Trophoblast cell (in vitro differentiated cells and primary cell): ENCODE measurements around the gene CALML3.
A peak's percentile ranks its signal among the peaks of the same experiment; 100 is the strongest.

Experiments
- DNase-seq, 2 donors: peaks; one replicate each; pipeline ENCODE4 v3.0.0-alpha.2; 2016
- H2AFZ ChIP-seq: 2 replicates; pipeline ENCODE4 v1.6.1; 2013; ENCODE audit warnings: low read length, moderate library complexity, mild to moderate bottlenecking; ENCODE audit not compliant: insufficient read depth, poor library complexity
- H2AK5ac ChIP-seq: 2 replicates; pipeline ENCODE4 v1.6.1; 2013; ENCODE audit warnings: mild to moderate bottlenecking, low read length
- H2BK120ac ChIP-seq: 2 replicates; pipeline ENCODE4 v1.6.1; 2013; ENCODE audit warnings: low read length, mild to moderate bottlenecking, moderate library complexity; ENCODE audit not compliant: insufficient read depth, poor library complexity
- H2BK12ac ChIP-seq: 2 replicates; pipeline ENCODE4 v1.6.1; 2013; ENCODE audit warnings: mild to moderate bottlenecking, low read length, moderate library complexity
- H2BK5ac ChIP-seq: 2 replicates; pipeline ENCODE4 v1.6.1; 2013; ENCODE audit warnings: low read length, low read depth, moderate library complexity, mild to moderate bottlenecking; ENCODE audit not compliant: poor library complexity
- H3K14ac ChIP-seq: 2 replicates; pipeline ENCODE4 v1.6.1; 2013; ENCODE audit warnings: mild to moderate bottlenecking, low read length
- H3K18ac ChIP-seq: 2 replicates; pipeline ENCODE4 v1.6.1; 2013; ENCODE audit warnings: mild to moderate bottlenecking, low read length
- H3K23ac ChIP-seq: 2 replicates; pipeline ENCODE4 v1.6.1; 2013; ENCODE audit warnings: low read length
- H3K27ac ChIP-seq: 2 replicates; pipeline ENCODE4 v1.5.1; 2013; ENCODE audit warnings: low read depth, mild to moderate bottlenecking, inconsistent platforms, low read length, moderate library complexity
- H3K27me3 ChIP-seq: 2 replicates; pipeline ENCODE4 v1.6.1; 2013; ENCODE audit warnings: inconsistent platforms, mild to moderate bottlenecking, low read length, moderate library complexity; ENCODE audit not compliant: insufficient read depth
- H3K36me3 ChIP-seq, 2 experiments: 1 replicate in 1 of 2; 2 replicates in 1 of 2; pipeline ENCODE4 v1.6.1; 2013; ENCODE audit warnings: low read length in 2 of 2, mild to moderate bottlenecking in 2 of 2, moderate library complexity in 1 of 2; ENCODE audit not compliant: insufficient read depth in 2 of 2, control insufficient read depth in 1 of 2
- H3K4ac ChIP-seq: 2 replicates; pipeline ENCODE4 v1.6.1; 2013; ENCODE audit warnings: low read depth, mild to moderate bottlenecking, low read length, moderate library complexity
- H3K4me1 ChIP-seq, 2 experiments: 1 replicate in 1 of 2; 2 replicates in 1 of 2; pipeline ENCODE4 v1.6.1; 2013; ENCODE audit warnings: low read length in 2 of 2, mild to moderate bottlenecking in 2 of 2, moderate library complexity in 1 of 2; ENCODE audit not compliant: insufficient read depth in 2 of 2, control insufficient read depth in 1 of 2
- H3K4me2 ChIP-seq: 2 replicates; pipeline ENCODE4 v1.6.1; 2013; ENCODE audit warnings: inconsistent platforms, mild to moderate bottlenecking, low read length, moderate library complexity
- H3K4me3 ChIP-seq: 2 replicates; pipeline ENCODE4 v1.5.1; 2013; ENCODE audit warnings: mild to moderate bottlenecking, low read depth, low read length, inconsistent platforms
- H3K79me1 ChIP-seq: one replicate; pipeline ENCODE4 v1.6.1; 2013; ENCODE audit warnings: low read length
- H3K79me2 ChIP-seq: 2 replicates; pipeline ENCODE4 v1.6.1; 2013; ENCODE audit warnings: low read length, mild to moderate bottlenecking; ENCODE audit not compliant: control insufficient read depth, insufficient read depth, poor library complexity
- H3K9ac ChIP-seq: 2 replicates; pipeline ENCODE4 v1.6.1; 2013; ENCODE audit warnings: mild to moderate bottlenecking, low read length
- H3K9me3 ChIP-seq: 2 replicates; pipeline ENCODE4 v1.6.1; 2013; ENCODE audit warnings: low read depth, mild to moderate bottlenecking, control low read depth, inconsistent platforms, low read length; ENCODE audit not compliant: insufficient read depth
- H4K12ac ChIP-seq: 2 replicates; pipeline ENCODE4 v1.6.1; 2013; ENCODE audit warnings: low read depth, mild to moderate bottlenecking, low read length, moderate library complexity
- H4K8ac ChIP-seq: 2 replicates; pipeline ENCODE4 v1.6.1; 2013; ENCODE audit warnings: low read depth, mild to moderate bottlenecking, low read length, moderate library complexity
- H4K91ac ChIP-seq: one replicate; pipeline ENCODE4 v1.6.1; 2013; ENCODE audit warnings: low read depth, mild to moderate bottlenecking, low read length, moderate library complexity
- WGBS: extraction: QIAGEN DNeasy Blood & Tissue Kit; methylation state at CpG from one replicate; pipeline ENCODE4 v1.1.7; 2013; ENCODE audit warnings: missing lambda C conversion rate; ENCODE audit not compliant: insufficient read length, insufficient coverage; ENCODE audit errors: extremely low coverage; 5-methylcytosine and 5-hydroxymethylcytosine counted together

Gene CALML3

GRCh38 chr10:5510281-5511072 is 14.3 kb upstream of the CALML3 start:
- H3K36me3 ChIP-seq = no peaks in the 10 kb centered on the region
- no CpG with 5 or more reads among the region's 16 CpGs for WGBS
- no peak overlapping the region for H3K23ac ChIP-seq

GRCh38 chr10:5511231-5511884 is 13.4 kb upstream of the CALML3 start:
- H4K12ac ChIP-seq = no peak overlapping the region
- no peak overlapping the region for H3K4me2 ChIP-seq
- H3K23ac ChIP-seq = no peak overlapping the region
- no peaks in the 10 kb centered on the region for H3K9me3 ChIP-seq
- peaks cover 2% of the 10 kb centered on the region for H3K79me2 ChIP-seq
- H3K27me3 ChIP-seq = no peaks in the 10 kb centered on the region
- peak overlapping the region; percentile 53 for H4K91ac ChIP-seq
- H3K4ac ChIP-seq = no peak overlapping the region
- no peak overlapping the region for H3K18ac ChIP-seq
- H2BK12ac ChIP-seq = no peak overlapping the region
- DNase-seq = no peak
- H2BK5ac ChIP-seq = no peak overlapping the region
- H3K4me1 ChIP-seq = peaks cover 7 to 21% of the 10 kb centered on the region in 2 experiments
- WGBS = no CpG with 5 or more reads among the region's 32 CpGs
- H4K8ac ChIP-seq = no peak overlapping the region
- no peak overlapping the region for H3K27ac ChIP-seq
- no peak overlapping the region for H2BK120ac ChIP-seq
- peaks cover 11% of the 10 kb centered on the region for H3K79me1 ChIP-seq
- no peaks in the 10 kb centered on the region for H3K36me3 ChIP-seq
- H3K4me3 ChIP-seq = no peak overlapping the region
- H3K14ac ChIP-seq = no peak overlapping the region
- H3K9ac ChIP-seq = no peak overlapping the region
- no peak overlapping the region for H2AFZ ChIP-seq
- H2AK5ac ChIP-seq = peak overlapping the region; percentile 50

More at GRCh38 chr10:5510281-5511072, 14.3 kb upstream of the CALML3 start:
- H2AFZ ChIP-seq = no peak overlapping the region
- H3K4me2 ChIP-seq = no peak overlapping the region
- DNase-seq = no peak
- H3K14ac ChIP-seq = no peak overlapping the region
- no peak overlapping the region for H3K9ac ChIP-seq
- H3K27me3 ChIP-seq = no peaks in the 10 kb centered on the region
- no peak overlapping the region for H2BK120ac ChIP-seq
- H3K18ac ChIP-seq = no peak overlapping the region
- no peak overlapping the region for H2BK5ac ChIP-seq
- H3K4me3 ChIP-seq = no peak overlapping the region
- no peak overlapping the region for H4K12ac ChIP-seq
- H2BK12ac ChIP-seq = no peak overlapping the region
- H4K8ac ChIP-seq = no peak overlapping the region
- H3K79me1 ChIP-seq = peaks cover 11% of the 10 kb centered on the region
- H3K79me2 ChIP-seq = peaks cover 2% of the 10 kb centered on the region
- H3K9me3 ChIP-seq = no peaks in the 10 kb centered on the region
- H4K91ac ChIP-seq = no peak overlapping the region
- no peak overlapping the region for H3K4ac ChIP-seq
- no peak overlapping the region for H3K27ac ChIP-seq
- H2AK5ac ChIP-seq = no peak overlapping the region
- peaks cover 7 to 21% of the 10 kb centered on the region in 2 experiments for H3K4me1 ChIP-seq

GRCh38 chr10:5511885-5512280 is 12.9 kb upstream of the CALML3 start:
- Histone ChIP-seq H3K79me2 (peaks cover 2% of the 10 kb centered on the region), H3K79me1 (peaks cover 10% of the 10 kb centered on the region), H3K14ac (no peak overlapping the region), H3K4me2 (no peak overlapping the region), H4K91ac (peak overlapping the region; percentile 40), H2AK5ac (no peak overlapping the region), H3K4me1 (peaks cover 7 to 21% of the 10 kb centered on the region in 2 experiments), H4K8ac (no peak overlapping the region), H2AFZ (no peak overlapping the region), H3K4ac (no peak overlapping the region), H4K12ac (no peak overlapping the region), H3K27me3 (no peaks in the 10 kb centered on the region), H3K36me3 (no peaks in the 10 kb centered on the region), H3K4me3 (no peak overlapping the region), H3K18ac (no peak overlapping the region), H3K9ac (no peak overlapping the region), H3K9me3 (no peaks in the 10 kb centered on the region), H3K27ac (no peak overlapping the region), H3K23ac (no peak overlapping the region), H2BK120ac (no peak overlapping the region), H2BK5ac (no peak overlapping the region), H2BK12ac (no peak overlapping the region)
- DNase-seq = no peak
- no CpG with 5 or more reads among the region's 17 CpGs for WGBS

DNA sequence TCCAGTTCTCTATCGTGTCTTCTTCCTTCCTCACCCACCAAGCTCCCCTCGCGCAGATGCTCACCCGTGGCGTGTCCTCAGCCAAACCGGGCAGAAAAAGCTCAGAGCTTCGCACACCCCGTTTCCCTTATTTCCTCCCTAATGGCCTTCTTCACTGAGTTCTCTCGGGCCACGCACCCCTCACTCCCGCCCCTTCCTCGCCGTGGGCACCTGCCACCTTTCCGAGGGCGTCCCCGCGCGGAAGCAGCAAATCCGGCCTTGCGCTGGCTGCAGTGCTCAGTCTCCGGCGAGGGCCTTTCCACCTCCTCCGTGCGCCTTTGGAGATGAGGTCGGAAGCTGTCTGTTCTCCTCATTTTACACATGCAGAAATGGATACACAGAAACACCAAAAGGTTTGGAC is 12.4 kb upstream of the CALML3 start:
- no peak overlapping the region for H2AK5ac ChIP-seq
- no peak for DNase-seq
- peak overlapping the region; percentile 9 for H2BK12ac ChIP-seq
- no peak overlapping the region for H3K4me2 ChIP-seq
- peaks cover 2% of the 10 kb centered on the region for H3K79me2 ChIP-seq
- H3K4ac ChIP-seq = no peak overlapping the region
- H3K36me3 ChIP-seq = no peaks in the 10 kb centered on the region
- H3K18ac ChIP-seq = no peak overlapping the region
- no peak overlapping the region for H3K27ac ChIP-seq
- H3K4me1 ChIP-seq = peaks cover 7 to 21% of the 10 kb centered on the region in 2 experiments
- peaks cover 9% of the 10 kb centered on the region for H3K79me1 ChIP-seq
- H3K9ac ChIP-seq = no peak overlapping the region
- no peak overlapping the region for H3K23ac ChIP-seq
- no peak overlapping the region for H2AFZ ChIP-seq
- no peak overlapping the region for H4K8ac ChIP-seq
- WGBS = no CpG with 5 or more reads among the region's 25 CpGs
- peak overlapping the region; percentile 25 for H3K14ac ChIP-seq
- H2BK5ac ChIP-seq = no peak overlapping the region
- H4K12ac ChIP-seq = no peak overlapping the region
- H3K27me3 ChIP-seq = no peaks in the 10 kb centered on the region
- no peaks in the 10 kb centered on the region for H3K9me3 ChIP-seq
- no peak overlapping the region for H2BK120ac ChIP-seq
- H4K91ac ChIP-seq = peak overlapping the region; percentile 40
- H3K4me3 ChIP-seq = no peak overlapping the region
